Right cardiac atrium (tissue), 5 donors: ENCODE data around the gene SNRNP25. TPM values are rescaled to one million over a fixed set of nuclear protein-coding genes. Genes with fewer than 3 reads are reported as not detected.

Experiments
- ATAC-seq, 2 donors: fragments of 200-7000 bp; cut with Tn5 transposase; one replicate each; pipeline versions ENCODE4 v1.8.0 to v1.9.1; 2020; ENCODE audit warnings: moderate library complexity in 2 of 2, mild to moderate bottlenecking in 1 of 2
- DNase-seq, 3 donors: peaks; one replicate each; pipeline ENCODE4 v3.0.0-alpha.2; 2020
- H3K27ac ChIP-seq: one replicate; pipeline ENCODE4 v1.5.1; 2013; ENCODE audit warnings: mild to moderate bottlenecking, low read length, control low read depth, moderate library complexity
- H3K27me3 ChIP-seq: one replicate; pipeline ENCODE4 v1.6.1; 2013; ENCODE audit not compliant: control insufficient read depth, insufficient read depth
- H3K4me1 ChIP-seq: one replicate; pipeline ENCODE4 v1.6.1; 2013; ENCODE audit warnings: low read length; ENCODE audit not compliant: control insufficient read depth, insufficient read depth
- H3K4me3 ChIP-seq: one replicate; pipeline ENCODE4 v1.5.1; 2013; ENCODE audit warnings: low read length, control low read depth
- H3K9me3 ChIP-seq: one replicate; pipeline ENCODE4 v1.6.1; 2013; ENCODE audit warnings: low read length; ENCODE audit not compliant: control insufficient read depth
- WGBS: extraction: QIAGEN DNeasy Blood & Tissue Kit; methylation state at CpG from one replicate; pipeline ENCODE4 v1.1.7; 2013; 5-methylcytosine and 5-hydroxymethylcytosine counted together
- intact Hi-C, 4 donors: fragments of 100-400 bp; cut with DNase I; formaldehyde crosslinking; loops; one replicate each; pipeline versions ENCODE4 v1.11.0 to v1.14.0; 2022 to 2023
- polyA plus RNA-seq: library from polyadenylated mRNA; stranded (reverse); fragments of 200-250 nt; gene quantifications from one replicate; pipeline ENCODE4 v1.2.3, GENCODE V29; 2013
- total RNA-seq, 4 donors: library from RNA; stranded (reverse); fragmentation: NEBNext Ultra II Directional; extraction: Animal tissue kit (Norgen Biotek cat#: 25700); gene quantifications; one replicate each; pipeline ENCODE4 v1.2.1, GENCODE V29; 2021
- donor health status: healthy with polysubstance abuse.
- donor health status: DM: no; HTN: yes; CAD: no.
- donor health status: DM: no; HTN: no; CAD: no.
- donor health status: DM: no; HTN: yes; CAD: no; lungs with severe emphysema.
- donor health status: DM: yes; HTN: yes; CAD: no.

The SNRNP25 gene
- total and polyA plus RNA-seq, 5 donors = 54.8 to 108 (median 64.2) TPM

DNA sequence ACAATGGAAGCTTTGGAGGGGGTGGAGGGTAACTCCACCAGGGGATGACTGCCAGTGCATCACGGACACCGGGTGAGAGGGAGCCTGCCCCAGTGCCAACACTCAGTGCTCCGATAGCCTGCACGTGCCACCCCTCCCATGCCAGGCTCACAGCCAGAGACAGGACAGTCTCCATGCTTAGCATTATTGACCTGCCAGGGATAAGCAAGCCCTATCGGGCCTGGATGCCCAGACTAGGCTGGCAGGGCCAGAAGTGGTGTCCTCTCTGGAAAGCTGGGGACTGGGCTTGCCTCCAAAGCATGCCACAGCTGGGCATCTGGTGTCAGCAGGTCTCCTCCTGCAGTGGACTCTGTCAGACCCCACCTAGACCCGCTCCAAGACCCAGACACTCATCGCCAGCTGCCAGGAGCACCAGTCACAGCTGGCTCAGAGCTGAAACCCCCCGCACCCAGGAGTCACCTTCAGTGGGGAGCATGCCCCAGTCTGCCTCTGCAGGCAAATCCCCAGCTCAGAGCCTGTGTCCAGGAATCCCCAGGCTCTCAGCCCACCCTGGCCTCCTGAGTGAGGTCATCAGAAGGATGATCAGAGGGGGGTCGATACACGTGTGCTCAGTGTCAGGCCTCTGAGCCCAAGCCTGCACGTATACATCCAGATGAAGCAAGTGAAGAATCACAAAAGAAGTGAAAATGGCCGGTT, 20.6 kb downstream of the SNRNP25 start:
- Histone ChIP-seq H3K9me3 (no peaks in the 10 kb centered on the region), H3K27me3 (no peaks in the 10 kb centered on the region), H3K4me3 (no peak overlapping the region), H3K4me1 (peaks cover 20% of the 10 kb centered on the region), H3K27ac (peak overlapping the region; percentile 66)
- intact Hi-C loops = no loop called here
- WGBS = 56% methylated on average over 12 of the region's 12 CpGs
- ATAC-seq (peak in 1 of 2 donors; percentile 14), DNase-seq (peak; percentile 57 to 87 (median 84))

GRCh38 chr16:74747-75334, 21.2 kb downstream of the SNRNP25 start:
- H3K9me3 ChIP-seq = no peaks in the 10 kb centered on the region
- H3K27ac ChIP-seq = peak overlapping the region; percentile 82
- H3K27me3 ChIP-seq = no peaks in the 10 kb centered on the region
- ATAC-seq (no peak), DNase-seq (no peak)
- WGBS = 81% methylated on average over 16 of the region's 16 CpGs
- H3K4me3 ChIP-seq = no peak overlapping the region
- intact Hi-C loops = no loop called here
- H3K4me1 ChIP-seq = peaks cover 17% of the 10 kb centered on the region

DNA sequence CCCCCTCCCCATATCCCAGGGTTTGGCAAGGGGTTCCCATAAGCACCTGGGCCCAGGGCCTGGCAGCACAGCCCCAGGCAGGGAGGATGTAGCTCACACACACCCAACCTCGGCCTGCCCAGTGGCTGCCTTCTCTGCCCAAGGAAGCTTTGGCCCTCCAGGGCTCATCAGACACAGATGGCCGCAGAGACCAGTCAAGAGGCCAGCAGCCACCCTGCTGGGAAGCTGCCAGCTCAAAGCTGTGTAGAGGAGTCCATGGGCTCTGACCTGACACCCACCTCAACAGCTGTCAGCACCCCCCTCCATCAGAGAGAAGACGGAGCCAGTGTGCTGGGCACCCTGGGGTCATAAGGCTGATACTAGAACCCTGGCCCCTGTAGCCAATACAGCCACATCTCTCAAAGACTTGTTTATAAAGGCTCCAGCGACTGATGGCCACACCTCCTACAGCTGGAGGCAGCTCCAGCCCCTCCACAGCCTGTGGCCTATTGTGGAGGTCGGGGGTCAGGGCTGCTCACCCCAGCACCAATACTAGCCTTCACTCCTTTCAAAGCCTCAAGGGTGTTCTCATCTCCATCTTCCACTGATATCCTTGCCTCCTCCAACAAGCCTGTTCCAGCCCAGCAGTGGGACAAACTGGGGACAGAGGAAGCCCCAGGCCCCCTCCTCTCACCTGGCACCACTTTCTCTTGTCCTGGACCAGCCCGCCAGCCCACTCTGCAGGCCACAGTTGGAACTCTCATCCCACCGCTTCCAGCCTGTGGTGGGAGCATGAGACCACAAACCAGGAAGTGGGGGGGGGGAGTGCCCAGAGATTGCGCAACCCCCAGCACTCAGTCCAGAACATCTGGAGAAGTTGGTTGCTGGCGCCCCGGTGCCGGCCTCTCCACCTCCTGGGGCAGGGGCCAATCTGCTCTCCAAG, 22.2 kb downstream of the SNRNP25 start:
- intact Hi-C loops = no loop called here
- Histone ChIP-seq H3K9me3 (no peaks in the 10 kb centered on the region), H3K4me1 (peaks cover 16% of the 10 kb centered on the region), H3K27me3 (no peaks in the 10 kb centered on the region), H3K27ac (peak overlapping the region; percentile 88), H3K4me3 (no peak overlapping the region)
- ATAC-seq = peak; percentile 12 to 18
- WGBS = 25% methylated on average over 11 of the region's 11 CpGs
- peak; percentile 80 to 93 (median 93) for DNase-seq

DNA sequence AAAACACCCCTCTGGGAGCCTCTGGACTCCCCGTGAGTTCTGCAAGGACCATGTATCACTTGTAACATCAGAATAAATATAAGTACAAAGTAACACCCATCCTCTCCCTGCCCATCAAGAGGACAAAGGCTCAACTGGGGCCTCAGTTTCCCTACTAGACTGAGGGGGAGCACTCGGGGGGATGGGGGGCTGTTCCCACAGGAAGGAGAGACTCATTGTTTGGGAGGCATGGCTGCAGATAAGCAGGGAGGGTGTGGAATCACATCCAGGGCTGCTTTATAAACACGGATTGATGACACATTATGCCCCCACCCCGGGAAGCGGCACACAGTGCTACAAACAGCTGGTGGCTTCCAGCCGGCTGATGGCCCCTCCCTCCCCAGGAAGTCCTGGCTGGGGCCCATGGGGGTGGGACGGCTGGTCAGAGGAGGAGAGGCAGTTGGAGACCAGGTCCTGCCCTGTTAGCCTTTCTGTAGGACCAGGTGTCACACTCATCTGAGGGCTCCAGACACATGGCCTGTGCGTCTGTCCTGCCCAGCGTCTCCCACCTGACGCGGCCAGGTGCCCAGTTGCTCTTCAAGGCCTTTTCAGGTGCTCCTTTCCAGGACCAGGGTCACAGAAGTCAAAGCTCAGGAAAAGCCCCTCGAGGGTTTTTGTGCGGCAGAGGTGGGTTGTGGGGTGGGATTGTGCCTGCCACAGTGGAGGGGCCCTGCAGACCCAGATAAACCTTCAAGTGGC, 23.1 kb downstream of the SNRNP25 start:
- peak; percentile 92 to 95 (median 94) for DNase-seq
- no peaks in the 10 kb centered on the region for H3K9me3 ChIP-seq
- no peaks in the 10 kb centered on the region for H3K27me3 ChIP-seq
- peak; percentile 42 to 79 for ATAC-seq
- H3K4me1 ChIP-seq = peaks cover 16% of the 10 kb centered on the region
- H3K4me3 ChIP-seq = no peak overlapping the region
- WGBS = 24% methylated on average over 13 of the region's 13 CpGs
- H3K27ac ChIP-seq = peak overlapping the region; percentile 88
- intact Hi-C loops = no loop called here

GRCh38 chr16:77273-77806, 23.7 kb downstream of the SNRNP25 start:
- peak overlapping the region; percentile 71 for H3K4me3 ChIP-seq
- peaks cover 16% of the 10 kb centered on the region for H3K4me1 ChIP-seq
- WGBS = 9% methylated on average over 31 of the region's 31 CpGs
- no peaks in the 10 kb centered on the region for H3K9me3 ChIP-seq
- peak; percentile 44 to 64 for ATAC-seq
- peak; percentile 75 to 89 (median 87) for DNase-seq
- no peaks in the 10 kb centered on the region for H3K27me3 ChIP-seq
- intact Hi-C loops = no loop called here
- peak overlapping the region; percentile 88 for H3K27ac ChIP-seq

DNA sequence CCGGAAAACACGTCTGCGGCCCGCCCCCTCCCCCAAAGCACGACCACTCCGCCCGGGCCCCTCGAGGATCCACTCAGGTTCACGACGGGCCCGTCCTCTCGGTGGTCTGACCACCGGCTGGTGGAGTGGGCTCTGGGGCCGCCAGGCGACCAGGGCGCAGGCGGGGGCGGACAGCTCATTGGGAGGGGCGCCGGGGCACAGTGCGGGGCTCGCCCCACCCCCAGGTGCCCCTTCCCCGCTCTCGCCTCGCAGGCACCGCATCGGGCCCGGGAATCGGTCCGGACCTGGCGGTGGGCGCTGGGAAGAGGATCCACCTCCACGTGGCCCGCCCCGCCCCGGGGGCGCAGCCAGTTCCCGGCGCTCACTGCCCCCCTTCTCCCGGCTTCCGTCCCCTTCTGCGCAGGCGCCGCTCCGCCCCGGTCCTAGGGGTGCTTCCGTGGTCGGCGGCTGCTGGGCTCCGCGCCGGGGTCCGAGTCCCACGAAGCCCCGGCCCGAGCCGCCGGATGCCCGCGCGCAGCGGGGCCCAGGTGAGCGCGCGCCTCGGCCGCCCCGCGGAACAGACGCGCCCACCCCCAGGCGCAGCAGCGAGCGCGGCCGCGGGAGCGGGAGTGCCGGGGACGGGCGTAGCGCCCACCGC, 24.3 kb downstream of the SNRNP25 start, which contains the start of gene MPG:
Gene MPG (plus strand): TSS at position 419 of the 637 bp plus-strand sequence. CDS start 85 bp downstream, at position 504.
- intact Hi-C loops = no loop called here
- under 1% methylated on average over 83 of the region's 83 CpGs for WGBS
- Histone ChIP-seq H3K9me3 (no peaks in the 10 kb centered on the region), H3K27me3 (no peaks in the 10 kb centered on the region), H3K4me3 (peak within 1 kb of the TSS; percentile 71), H3K4me1 (peaks cover 12% of the 10 kb centered on the region), H3K27ac (peak within 1 kb of the TSS; percentile 88)
- DNase-seq = peak; percentile 92 to 96 (median 96)
- peak; percentile 76 to 78 for ATAC-seq

GRCh38 chr16:78444-79150, 25.0 kb downstream of the SNRNP25 start:
- Histone ChIP-seq H3K9me3 (no peaks in the 10 kb centered on the region), H3K27me3 (no peaks in the 10 kb centered on the region), H3K4me3 (peak overlapping the region; percentile 71), H3K4me1 (peaks cover 10% of the 10 kb centered on the region), H3K27ac (peak overlapping the region; percentile 88)
- WGBS = 6% methylated on average over 36 of the region's 36 CpGs
- DNase-seq (peak; percentile 56 to 80 (median 78)), ATAC-seq (no peak)
- intact Hi-C loops = no loop called here

- WGBS = 76% methylated on average over 32 of the region's 32 CpGs
- intact Hi-C loops = no loop called here
- no peak for ATAC-seq
Measured at GRCh38 chr16:79151-80054, 25.8 kb downstream of the SNRNP25 start.

GRCh38 chr16:83060-83603, 29.5 kb downstream of the SNRNP25 start:
- DNase-seq (no peak), ATAC-seq (no peak)
- Histone ChIP-seq H3K4me1 (peaks cover 7% of the 10 kb centered on the region), H3K9me3 (no peaks in the 10 kb centered on the region), H3K27me3 (no peaks in the 10 kb centered on the region), H3K4me3 (no peak overlapping the region), H3K27ac (no peak overlapping the region)
- 95% methylated on average over 31 of the region's 31 CpGs for WGBS
- intact Hi-C loops = no loop called here

More at GRCh38 chr16:79151-80054, 25.8 kb downstream of the SNRNP25 start:
- H3K27ac ChIP-seq = no peak overlapping the region
- no peaks in the 10 kb centered on the region for H3K9me3 ChIP-seq
- no peak for DNase-seq
- no peaks in the 10 kb centered on the region for H3K27me3 ChIP-seq
- no peak overlapping the region for H3K4me3 ChIP-seq
- peaks cover 15% of the 10 kb centered on the region for H3K4me1 ChIP-seq
